ENCODE measurements around the gene CMBL.
"Not testable (repeated sequence)": the region's sequence is repeated elsewhere in the genome, so short reads cannot be mapped to it uniquely, and the experiment has no call there.

The CMBL gene

GRCh38 chr5:10257870-10258269 lies 49.8 kb downstream of the CMBL start:
- DNase-seq (ENCODE audit: low read depth) = no peak

DNA sequence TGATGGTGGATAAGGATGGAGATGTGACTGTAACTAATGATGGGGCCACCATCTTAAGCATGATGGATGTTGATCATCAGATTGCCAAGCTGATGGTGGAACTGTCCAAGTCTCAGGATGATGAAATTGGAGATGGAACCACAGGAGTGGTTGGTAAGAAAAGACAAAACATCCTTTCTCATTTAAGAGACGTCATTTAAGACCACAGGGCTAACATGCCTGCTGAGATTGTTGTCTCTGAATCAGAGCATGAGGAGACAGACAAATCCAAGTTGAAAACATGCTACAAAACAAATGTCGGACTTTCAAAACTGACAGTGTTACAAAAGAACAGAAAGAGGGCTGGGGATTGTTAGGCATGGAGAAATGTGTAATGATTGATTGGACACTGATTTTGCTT lies 53.0 kb downstream of the CMBL start:
- DNase-seq (ENCODE audit: low read depth) = no peak

- no peak for DNase-seq (ENCODE audit: low read depth)
Observed at GRCh38 chr5:10253390-10253789, 54.3 kb downstream of the CMBL start.

DNA sequence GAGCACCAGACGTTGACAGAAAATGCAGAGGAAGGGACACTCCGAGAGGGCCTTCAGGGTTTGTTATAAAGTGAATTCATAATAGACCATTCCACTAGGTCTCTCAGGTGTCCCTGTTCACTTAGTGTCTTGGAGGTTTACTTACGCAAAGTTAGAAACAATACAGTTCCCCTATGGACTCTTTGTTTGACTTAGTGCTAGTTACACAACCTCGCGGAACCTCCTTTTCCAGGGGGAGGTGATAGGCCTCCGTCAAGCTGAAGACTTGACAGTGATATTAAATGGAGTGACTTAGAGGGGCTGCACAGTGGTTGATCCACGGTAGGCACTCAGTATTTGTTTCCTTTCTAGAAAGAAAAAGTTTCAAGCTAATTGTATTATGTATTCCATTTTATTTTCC lies 56.3 kb downstream of the CMBL start:
- DNase-seq (ENCODE audit: low read depth) = no peak

DNA sequence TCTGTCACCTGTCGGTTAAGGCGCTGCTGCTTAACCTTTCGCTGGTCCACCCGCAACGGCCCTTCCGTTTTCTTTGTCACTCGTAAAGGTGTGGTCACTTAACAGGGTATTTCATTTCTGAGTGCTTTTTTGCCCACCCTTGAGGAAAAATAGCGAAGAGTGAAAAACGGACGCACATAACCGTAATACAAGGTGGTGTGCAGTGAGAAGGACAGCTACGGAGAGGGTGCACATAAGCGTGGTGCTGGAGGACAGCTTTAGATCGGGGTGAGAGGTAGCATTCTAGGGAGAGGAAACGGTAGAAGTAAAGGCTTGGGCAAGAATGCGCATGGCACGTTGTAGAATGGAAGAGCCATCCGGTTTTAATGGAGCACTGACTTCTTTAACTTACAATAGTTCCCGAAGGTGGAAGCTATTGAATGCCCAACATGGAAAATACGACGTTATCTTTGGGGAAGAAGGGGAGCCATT lies 56.9 kb downstream of the CMBL start:
- DNase-seq (ENCODE audit: low read depth) = no peak

GRCh38 chr5:10249948-10250805 lies 57.5 kb downstream of the CMBL start, which contains the start of gene CCT5:
CCT5 (plus strand) TSS chr5:10250280; CDS start chr5:10250341, 61 bp downstream.
- peak; percentile 94 for DNase-seq (ENCODE audit: low read depth)

DNA sequence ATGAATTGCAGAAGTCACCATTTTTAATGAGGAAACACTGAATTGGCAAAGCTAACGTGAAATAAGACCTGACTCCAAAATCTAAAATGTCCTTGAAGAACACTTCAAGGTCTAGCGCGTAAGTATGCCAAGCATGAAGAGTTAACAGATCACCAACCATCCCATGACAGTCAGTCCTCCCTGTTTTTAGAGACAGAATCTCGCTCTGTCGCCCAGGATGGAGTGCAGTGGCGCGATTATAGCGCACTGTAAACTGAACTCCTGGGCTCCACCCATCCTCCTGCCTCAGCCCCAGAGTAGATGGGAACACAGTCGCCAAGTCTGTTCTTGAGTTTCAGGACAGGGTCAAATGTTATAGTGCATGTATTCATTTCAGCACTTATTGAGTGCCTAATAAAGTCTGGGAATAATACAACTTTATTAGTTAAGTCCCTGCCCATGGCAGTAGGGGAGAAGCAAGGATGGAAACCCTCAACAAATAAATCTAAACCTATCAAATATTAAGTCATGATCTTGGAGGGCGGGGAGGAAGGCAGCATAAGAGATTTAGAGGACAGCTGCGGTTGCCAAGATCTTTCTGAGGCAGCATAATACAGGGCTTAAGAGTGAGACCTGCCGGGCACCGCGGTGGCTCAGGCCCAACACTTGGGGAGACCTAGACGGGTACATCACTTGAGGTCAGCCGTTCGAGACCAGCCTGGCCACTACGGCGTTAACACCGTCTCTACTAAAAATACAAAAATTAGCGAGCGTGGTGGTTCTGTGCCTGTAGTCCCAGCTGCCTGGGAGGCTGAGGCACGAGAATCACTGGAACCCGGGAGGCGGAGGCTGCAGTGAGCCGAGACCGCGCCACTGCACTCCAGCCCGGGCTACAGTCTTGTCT lies 59.1 kb downstream of the CMBL start:
- DNase-seq (ENCODE audit: low read depth) = no peak

- DNase-seq (ENCODE audit: low read depth) = not testable (repeated sequence)
Observed at GRCh38 chr5:10247217-10247616, 60.5 kb downstream of the CMBL start.

DNA sequence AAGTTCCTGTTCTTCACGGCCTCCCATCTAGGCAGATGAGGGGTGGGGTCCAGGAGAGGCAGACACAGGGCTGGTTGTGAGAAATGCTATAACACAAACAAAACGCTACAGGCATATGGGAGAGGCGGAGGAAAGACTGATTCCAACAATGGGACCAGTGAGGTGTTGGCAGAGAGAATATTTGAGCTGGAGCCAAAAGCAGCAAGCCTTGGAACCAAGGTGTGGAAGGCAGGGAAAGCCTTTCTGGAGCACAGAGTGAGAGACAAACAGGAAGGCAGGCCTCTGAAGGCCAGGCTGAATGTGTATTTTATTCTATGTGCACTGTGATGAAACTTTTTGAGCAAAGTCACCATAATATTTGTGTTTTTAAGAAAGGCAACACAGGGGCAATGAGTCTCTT lies 60.9 kb downstream of the CMBL start:
- no peak for DNase-seq (ENCODE audit: low read depth)

- no peak for DNase-seq (ENCODE audit: low read depth)
Observed at GRCh38 chr5:10244342-10244944, 63.3 kb downstream of the CMBL start.

GRCh38 chr5:10243660-10244240 lies 64.0 kb downstream of the CMBL start:
- no peak for DNase-seq (ENCODE audit: low read depth)

- DNase-seq (ENCODE audit: low read depth) = no peak
Observed at GRCh38 chr5:10235350-10235749, 72.4 kb downstream of the CMBL start.

DNA sequence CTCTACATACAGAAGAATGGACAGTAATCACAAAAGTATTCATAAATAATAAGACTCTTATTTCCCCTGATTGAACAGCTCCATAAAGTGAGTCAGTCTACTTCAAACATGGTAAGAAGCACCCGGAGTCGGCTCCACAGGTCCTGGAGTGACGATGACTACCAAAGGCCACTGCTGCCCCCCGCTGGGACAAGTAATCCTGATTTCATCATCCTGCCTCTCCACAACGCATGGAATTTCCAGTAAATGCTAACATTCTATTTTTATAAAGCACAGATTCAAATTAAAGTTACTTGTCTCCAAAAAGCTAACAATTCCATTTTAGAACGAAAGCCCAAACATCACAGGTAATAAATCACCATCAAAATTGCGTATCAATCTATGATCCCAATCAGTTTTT lies 74.2 kb downstream of the CMBL start:
- peak; percentile 82 for DNase-seq (ENCODE audit: low read depth)

GRCh38 chr5:10233011-10233410 lies 74.7 kb downstream of the CMBL start:
- DNase-seq (ENCODE audit: low read depth) = no peak

DNA sequence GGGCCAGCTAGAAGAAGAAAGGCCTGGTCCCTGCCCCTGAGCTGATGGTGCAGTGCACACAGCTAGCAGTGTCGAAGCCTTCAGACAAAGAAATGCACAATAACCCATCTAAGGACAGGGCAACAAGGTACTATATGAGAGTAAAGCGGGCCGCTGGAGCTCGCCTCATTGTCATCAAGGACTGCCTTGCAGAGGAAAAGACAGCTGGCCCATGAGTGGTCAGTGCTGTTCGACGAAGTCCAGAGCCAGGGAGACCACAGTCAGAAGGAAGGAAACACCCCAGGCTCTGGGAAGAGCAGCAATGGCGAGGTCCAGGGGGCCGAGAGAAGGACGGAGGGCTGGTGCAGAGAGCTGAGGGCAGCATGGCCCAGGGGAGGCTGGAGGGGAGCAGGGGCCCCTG lies 75.3 kb downstream of the CMBL start:
- DNase-seq (ENCODE audit: low read depth) = no peak

GRCh38 chr5:10229306-10230048 lies 78.2 kb downstream of the CMBL start:
- peak; percentile 45 for DNase-seq (ENCODE audit: low read depth)

DNA sequence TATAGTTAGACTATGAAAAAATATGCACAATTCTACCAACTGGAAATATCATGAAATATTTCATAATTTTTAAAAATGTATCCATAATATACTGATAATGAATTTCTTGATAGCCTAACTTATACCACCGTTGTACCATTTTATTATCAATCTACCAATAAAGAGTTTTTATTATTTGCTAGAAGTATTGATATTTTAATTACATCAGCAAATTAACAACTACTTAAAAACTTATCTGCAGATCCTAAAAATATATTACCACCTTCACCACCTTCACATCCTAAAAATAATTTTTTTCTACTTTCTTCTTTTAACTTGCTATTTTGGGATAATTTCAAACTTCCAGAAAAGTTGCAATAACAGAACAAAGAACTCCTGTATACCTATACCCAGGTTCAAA lies 79.4 kb downstream of the CMBL start:
- no peak for DNase-seq (ENCODE audit: low read depth)
